Chondrocyte (in vitro differentiated cells): ENCODE measurements around the gene SLIT3. TPM values are rescaled to one million over a fixed set of nuclear protein-coding genes. Genes with fewer than 3 reads are reported as not detected.
A peak's percentile ranks its signal among the peaks of the same experiment; 100 is the strongest.

Experiments used
- DNase-seq: peaks from one replicate; pipeline ENCODE4 v3.0.0; 2021; ENCODE audit warnings: mixed read lengths, low spot score
- H3K27ac Mint-ChIP-seq: one replicate; pipeline ENCODE4 v1.8.0; 2021; ENCODE audit warnings: mild to moderate bottlenecking, moderate library complexity, mixed read lengths; ENCODE audit not compliant: unreplicated experiment
- H3K27me3 Mint-ChIP-seq: 2 replicates; pipeline ENCODE4 v1.8.0; 2021; ENCODE audit warnings: low read depth, mixed read lengths
- H3K36me3 Mint-ChIP-seq: 2 replicates; pipeline ENCODE4 v1.8.0; 2021; ENCODE audit warnings: low read depth, mixed read lengths
- H3K4me1 Mint-ChIP-seq: 2 replicates; pipeline ENCODE4 v1.8.0; 2021; ENCODE audit warnings: low read depth, mild to moderate bottlenecking, mixed read lengths
- H3K4me3 Mint-ChIP-seq: one replicate; pipeline ENCODE4 v1.8.0; 2021; ENCODE audit warnings: mild to moderate bottlenecking, moderate library complexity, mixed read lengths; ENCODE audit not compliant: unreplicated experiment
- H3K9me3 Mint-ChIP-seq: 2 replicates; pipeline ENCODE4 v1.8.0; 2021; ENCODE audit warnings: low read depth, mixed read lengths
- CTCF ChIP-seq: fragments of 200-600 bp; sonication (generic); IDR thresholded peaks from 2 replicates; pipeline ENCODE4 v1.5.0; 2021; ENCODE audit warnings: antibody characterized with exemption, mild to moderate bottlenecking, moderate library complexity
- total RNA-seq: library from RNA; stranded (reverse); gene quantifications from 3 replicates; pipeline ENCODE4 v1.2.1, GENCODE V29; 2021

The SLIT3 gene
- total RNA-seq, 1 donor from 2014 or later, result 116 TPM

GRCh38 chr5:168721966-168722365 lies 579.0 kb downstream of the SLIT3 start:
- no peak overlapping the region for H3K4me3 Mint-ChIP-seq
- no peaks in the 10 kb centered on the region for H3K27me3 Mint-ChIP-seq
- TF ChIP-seq CTCF, result no peak
- H3K36me3 Mint-ChIP-seq, result peaks cover 29% of the 10 kb centered on the region
- no peaks in the 10 kb centered on the region for H3K9me3 Mint-ChIP-seq
- no peak for DNase-seq
- H3K4me1 Mint-ChIP-seq, result no peaks in the 10 kb centered on the region
- no peak overlapping the region for H3K27ac Mint-ChIP-seq

GRCh38 chr5:168721002-168721753 lies 579.8 kb downstream of the SLIT3 start:
- no peak for DNase-seq
- no peaks in the 10 kb centered on the region for H3K4me1 Mint-ChIP-seq
- no peak overlapping the region for H3K4me3 Mint-ChIP-seq
- peaks cover 29% of the 10 kb centered on the region for H3K36me3 Mint-ChIP-seq
- no peaks in the 10 kb centered on the region for H3K27me3 Mint-ChIP-seq
- H3K9me3 Mint-ChIP-seq, result no peaks in the 10 kb centered on the region
- no peak overlapping the region for H3K27ac Mint-ChIP-seq
- no peak for TF ChIP-seq CTCF

- Mint-ChIP-seq H3K4me1 (no peaks in the 10 kb centered on the region), H3K4me3 (no peak overlapping the region)
Observed at GRCh38 chr5:168720575-168720974, 580.4 kb downstream of the SLIT3 start.

GRCh38 chr5:168714046-168714445 lies 586.9 kb downstream of the SLIT3 start:
- H3K9me3 Mint-ChIP-seq, result no peaks in the 10 kb centered on the region
- no peak for TF ChIP-seq CTCF
- H3K27me3 Mint-ChIP-seq, result no peaks in the 10 kb centered on the region
- DNase-seq, result no peak
- H3K4me3 Mint-ChIP-seq, result no peak overlapping the region
- peak overlapping the region; percentile 55 for H3K27ac Mint-ChIP-seq
- peaks cover 3% of the 10 kb centered on the region for H3K36me3 Mint-ChIP-seq
- H3K4me1 Mint-ChIP-seq, result peaks cover 24% of the 10 kb centered on the region

More at GRCh38 chr5:168720575-168720974, 580.4 kb downstream of the SLIT3 start:
- H3K27ac Mint-ChIP-seq, result no peak overlapping the region
- TF ChIP-seq CTCF, result no peak
- DNase-seq, result no peak
- no peaks in the 10 kb centered on the region for H3K27me3 Mint-ChIP-seq
- no peaks in the 10 kb centered on the region for H3K9me3 Mint-ChIP-seq
- peaks cover 29% of the 10 kb centered on the region for H3K36me3 Mint-ChIP-seq

- H3K27me3 Mint-ChIP-seq, result no peaks in the 10 kb centered on the region
- no peak for DNase-seq
- H3K4me1 Mint-ChIP-seq, result peaks cover 24% of the 10 kb centered on the region
- H3K9me3 Mint-ChIP-seq, result no peaks in the 10 kb centered on the region
- H3K36me3 Mint-ChIP-seq, result peaks cover 6% of the 10 kb centered on the region
- H3K27ac Mint-ChIP-seq, result peak overlapping the region; percentile 94
- no peak overlapping the region for H3K4me3 Mint-ChIP-seq
- TF ChIP-seq CTCF, result no peak
Observed at GRCh38 chr5:168713051-168713450, 587.9 kb downstream of the SLIT3 start.
